GM21390 (cell line): ENCODE results near the gene RMC1.
A peak's percentile ranks its signal among the peaks of the same experiment; 100 is the strongest.
"Not testable (repeated sequence)": the region's sequence is repeated elsewhere in the genome, so short reads cannot be mapped to it uniquely, and the experiment has no call there.

ENCODE experiments used
- ATAC-seq: cut with Tn5 transposase; IDR thresholded peaks from one replicate; pipeline ENCODE4 v1.9.1; 2021; ENCODE audit not compliant: unreplicated experiment

RMC1 gene

GRCh38 chr18:23503038-23503962 lies at the start of gene RMC1:
Gene RMC1 (plus strand): TSS chr18:23503511. CDS start chr18:23503619, 108 bp downstream.
- peak; percentile 75 for ATAC-seq

GRCh38 chr18:23453680-23454058 lies 49.6 kb upstream of the RMC1 start:
- peak; percentile 4 for ATAC-seq

GRCh38 chr18:23456835-23457234 lies 46.5 kb upstream of the RMC1 start:
- ATAC-seq, result no peak

- ATAC-seq, result no peak
Measured at GRCh38 chr18:23458830-23459529, 44.3 kb upstream of the RMC1 start.

- ATAC-seq, result no peak
Measured at GRCh38 chr18:23459530-23459921, 43.8 kb upstream of the RMC1 start.

- ATAC-seq, result no peak
Measured at GRCh38 chr18:23460285-23461273, 42.7 kb upstream of the RMC1 start.

- ATAC-seq, result no peak
Measured at GRCh38 chr18:23462876-23463275, 40.4 kb upstream of the RMC1 start.

- no peak for ATAC-seq
Measured at GRCh38 chr18:23468753-23469459, 34.4 kb upstream of the RMC1 start.

- ATAC-seq, result no peak
Measured at GRCh38 chr18:23470620-23471387, 32.5 kb upstream of the RMC1 start.

GRCh38 chr18:23471486-23471885 lies 31.8 kb upstream of the RMC1 start:
- no peak for ATAC-seq

- no peak for ATAC-seq
Measured at GRCh38 chr18:23479829-23480505, 23.3 kb upstream of the RMC1 start.

- no peak for ATAC-seq
Measured at GRCh38 chr18:23484561-23485182, 18.6 kb upstream of the RMC1 start.

- ATAC-seq, result no peak
Measured at GRCh38 chr18:23485386-23485785, 17.9 kb upstream of the RMC1 start.

- peak; percentile 62 for ATAC-seq
Measured at GRCh38 chr18:23487738-23488570, 15.4 kb upstream of the RMC1 start.

GRCh38 chr18:23489586-23489985 lies 13.7 kb upstream of the RMC1 start:
- not testable (repeated sequence) for ATAC-seq

GRCh38 chr18:23493654-23494053 lies 9.7 kb upstream of the RMC1 start:
- no peak for ATAC-seq

GRCh38 chr18:23494992-23495391 lies 8.3 kb upstream of the RMC1 start:
- ATAC-seq, result no peak
